Measurements from ENCODE around the gene OR2C1. TPM values are rescaled to one million over a fixed set of nuclear protein-coding genes. Genes with fewer than 3 reads are reported as not detected.

The OR2C1 gene
- total and polyA plus RNA-seq, 8 donors: 0.05 to 0.16 (median 0.16) TPM; not detected in 5

- intact Hi-C loops (cut with DNase I): no loop called here
- Histone ChIP-seq H3K4me3 (no peak overlapping the region), H3K9me3 (no peaks in the 10 kb centered on the region), H3K27ac (no peak overlapping the region), H3K4me1 (no peaks in the 10 kb centered on the region), H3K27me3 (no peaks in the 10 kb centered on the region), H3K36me3 (no peaks in the 10 kb centered on the region)
- DNase-seq (no peak), ATAC-seq (peak in 1 of 4 donors; percentile 17), FAIRE-seq (no peak)
- TF ChIP-seq CTCF (IDR thresholded peaks at IDR 0.05): no peak
- 15 to 21% methylated on average over 4 of the region's 4 CpGs for WGBS, 2 donors
Measured at GRCh38 chr16:3348547-3349167, 7.0 kb upstream of the OR2C1 start.

- no peak for ATAC-seq
- FAIRE-seq: no peak
Measured at GRCh38 chr16:3349175-3349574, 6.5 kb upstream of the OR2C1 start.

GRCh38 chr16:3356118-3356517, 429 bp downstream of the OR2C1 start:
- H3K27me3 ChIP-seq: no peaks in the 10 kb centered on the region
- DNase-seq (no peak), ATAC-seq (no peak), FAIRE-seq (no peak)
- intact Hi-C loops (cut with DNase I): no loop called here
- no peaks in the 10 kb centered on the region for H3K36me3 ChIP-seq
- H3K4me1 ChIP-seq: no peaks in the 10 kb centered on the region
- TF ChIP-seq CTCF (IDR thresholded peaks at IDR 0.05): no peak
- H3K27ac ChIP-seq: no peak overlapping the region
- no peaks in the 10 kb centered on the region for H3K9me3 ChIP-seq
- WGBS, 2 donors: 69 to 81% methylated on average over 10 of the region's 10 CpGs
- no peak overlapping the region for H3K4me3 ChIP-seq

More at GRCh38 chr16:3349175-3349574, 6.5 kb upstream of the OR2C1 start:
- no peak for DNase-seq
- Histone ChIP-seq H3K4me1 (no peaks in the 10 kb centered on the region), H3K4me3 (no peak overlapping the region), H3K36me3 (no peaks in the 10 kb centered on the region), H3K27ac (no peak overlapping the region), H3K9me3 (no peaks in the 10 kb centered on the region), H3K27me3 (no peaks in the 10 kb centered on the region)
- 48 to 51% methylated on average over 13 of the region's 13 CpGs for WGBS, 2 donors
- no peak for TF ChIP-seq CTCF (IDR thresholded peaks at IDR 0.05)
- intact Hi-C loops (cut with DNase I): no loop called here

GRCh38 chr16:3358871-3359270, 3.2 kb downstream of the OR2C1 start:
- Histone ChIP-seq H3K4me1 (no peaks in the 10 kb centered on the region), H3K27ac (no peak overlapping the region), H3K9me3 (no peaks in the 10 kb centered on the region), H3K27me3 (peaks cover 0 to 5% (median 0%) of the 10 kb centered on the region in 4 donors), H3K4me3 (no peak overlapping the region), H3K36me3 (no peaks in the 10 kb centered on the region)
- DNase-seq (no peak), FAIRE-seq (no peak), ATAC-seq (no peak)
- 10 to 11% methylated on average over 1 of the region's 1 CpG for WGBS, 2 donors
- no peak for TF ChIP-seq CTCF (IDR thresholded peaks at IDR 0.05)
- intact Hi-C loops (cut with DNase I): no loop called here

- no peak for ATAC-seq
- DNase-seq: no peak
- no peak overlapping the region for H3K4me3 ChIP-seq
- FAIRE-seq: no peak
- no peak overlapping the region for H3K27ac ChIP-seq
- H3K36me3 ChIP-seq: no peaks in the 10 kb centered on the region
- peaks cover 0 to 5% (median 0%) of the 10 kb centered on the region in 4 donors for H3K27me3 ChIP-seq
- TF ChIP-seq CTCF (IDR thresholded peaks at IDR 0.05): no peak
- H3K9me3 ChIP-seq: no peaks in the 10 kb centered on the region
- no peaks in the 10 kb centered on the region for H3K4me1 ChIP-seq
- intact Hi-C loops (cut with DNase I): no loop called here
Measured at GRCh38 chr16:3362931-3363330, 7.2 kb downstream of the OR2C1 start.

Data from pancreas (tissue), 10 donors.